Transverse colon (tissue), 4 donors: Measurements from ENCODE around the gene RAB12.

ENCODE experiments used
- POLR2AphosphoS5 ChIP-seq, 3 donors: sonication (generic); formaldehyde crosslinking; IDR thresholded peaks; one replicate each; pipeline ENCODE4 v1.6.1; 2016; ENCODE audit warnings: antibody characterized with exemption in 3 of 3
- TF ChIP-seq, protein P1 (sequence below), 5 experiments: fragments of 200-600 bp in 3 of 5; fragments of 450-650 bp in 2 of 5; sonication (generic) in 3 of 5; IDR thresholded peaks; 1 replicate in 2 of 5; 2 replicates in 3 of 5; pipeline ENCODE4 v1.5.1; 2016 to 2017; ENCODE audit warnings: antibody characterized with exemption in 5 of 5, inconsistent platforms in 3 of 5, mild to moderate bottlenecking in 2 of 5, moderate library complexity in 1 of 5

DNA sequence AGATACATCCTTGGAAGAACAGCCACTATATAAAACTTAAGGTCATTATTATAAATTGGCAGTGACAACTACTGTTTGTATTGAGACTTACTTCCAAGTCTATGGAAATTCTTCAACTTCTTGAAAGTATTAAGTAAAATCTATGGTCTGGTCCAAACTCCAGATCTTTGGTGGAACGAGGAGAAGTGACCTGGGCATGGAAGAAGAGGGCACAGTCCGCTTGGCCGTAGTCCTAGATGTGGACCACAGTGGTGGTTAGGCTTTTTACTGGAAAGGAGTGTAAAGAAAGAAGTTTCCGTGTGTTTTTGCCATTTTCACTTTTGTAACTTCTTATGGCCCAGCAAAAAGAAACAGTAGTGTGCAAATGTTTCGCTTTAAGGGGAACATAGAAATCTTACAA is 9.8 kb downstream of the RAB12 start:
- TF ChIP-seq, protein P1, sequence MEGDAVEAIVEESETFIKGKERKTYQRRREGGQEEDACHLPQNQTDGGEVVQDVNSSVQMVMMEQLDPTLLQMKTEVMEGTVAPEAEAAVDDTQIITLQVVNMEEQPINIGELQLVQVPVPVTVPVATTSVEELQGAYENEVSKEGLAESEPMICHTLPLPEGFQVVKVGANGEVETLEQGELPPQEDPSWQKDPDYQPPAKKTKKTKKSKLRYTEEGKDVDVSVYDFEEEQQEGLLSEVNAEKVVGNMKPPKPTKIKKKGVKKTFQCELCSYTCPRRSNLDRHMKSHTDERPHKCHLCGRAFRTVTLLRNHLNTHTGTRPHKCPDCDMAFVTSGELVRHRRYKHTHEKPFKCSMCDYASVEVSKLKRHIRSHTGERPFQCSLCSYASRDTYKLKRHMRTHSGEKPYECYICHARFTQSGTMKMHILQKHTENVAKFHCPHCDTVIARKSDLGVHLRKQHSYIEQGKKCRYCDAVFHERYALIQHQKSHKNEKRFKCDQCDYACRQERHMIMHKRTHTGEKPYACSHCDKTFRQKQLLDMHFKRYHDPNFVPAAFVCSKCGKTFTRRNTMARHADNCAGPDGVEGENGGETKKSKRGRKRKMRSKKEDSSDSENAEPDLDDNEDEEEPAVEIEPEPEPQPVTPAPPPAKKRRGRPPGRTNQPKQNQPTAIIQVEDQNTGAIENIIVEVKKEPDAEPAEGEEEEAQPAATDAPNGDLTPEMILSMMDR (IDR thresholded peaks at IDR 0.05), result no peak
- TF ChIP-seq POLR2AphosphoS5 (IDR thresholded peaks at IDR 0.05), result no peak
